HepG2 (cell line): ENCODE results near the gene GHRH. TPM values are rescaled to one million over a fixed set of nuclear protein-coding genes. Genes with fewer than 3 reads are reported as not detected.

Experiments
- AHDC1 ChIP-seq: sonication (generic); formaldehyde crosslinking; IDR thresholded peaks from 2 replicates; pipeline ENCODE4 v1.5.1; 2020; ENCODE audit warnings: mild to moderate bottlenecking, missing genetic modification reagents, borderline replicate concordance
- ARNT2 ChIP-seq: sonication (generic); formaldehyde crosslinking; IDR thresholded peaks from 2 replicates; pipeline ENCODE4 v1.8.0; 2022; ENCODE audit warnings: mild to moderate bottlenecking, low read depth, missing genetic modification reagents, moderate library complexity
- BRF2 ChIP-seq: sonication (generic); formaldehyde crosslinking; IDR thresholded peaks from 2 replicates; pipeline ENCODE4 v1.8.1; 2022; ENCODE audit warnings: mild to moderate bottlenecking, missing genetic modification reagents
- E2F1 ChIP-seq: sonication (generic); formaldehyde crosslinking; IDR thresholded peaks from 2 replicates; pipeline ENCODE4 v1.5.0; 2020; ENCODE audit warnings: missing genetic modification reagents
- GTF2F1 ChIP-seq: fragments of 150-350 bp; IDR thresholded peaks from 2 replicates; pipeline ENCODE4 v1.6.1; 2014; ENCODE audit warnings: low read length
- GTF3A ChIP-seq: sonication (generic); formaldehyde crosslinking; conservative IDR thresholded peaks from 2 replicates; pipeline ENCODE4 v1.4.0; 2020; ENCODE audit warnings: mild to moderate bottlenecking, missing genetic modification reagents
- HNRNPH1 ChIP-seq: fragments of 200-400 bp; formaldehyde crosslinking; optimal IDR thresholded peaks from 2 replicates; pipeline ENCODE3; 2017; ENCODE audit warnings: mild to moderate bottlenecking, low read depth, low read length
- PAX8 ChIP-seq: sonication (generic); formaldehyde crosslinking; IDR thresholded peaks from 2 replicates; pipeline ENCODE4 v1.8.0; 2022; ENCODE audit warnings: mild to moderate bottlenecking, missing genetic modification reagents, borderline replicate concordance
- RARA ChIP-seq: IDR thresholded peaks from 2 replicates; pipeline ENCODE4 v1.6.1; 2016; ENCODE audit warnings: missing genetic modification reagents, missing compliant biosample characterization
- TMF1 ChIP-seq: sonication (generic); formaldehyde crosslinking; IDR thresholded peaks from 2 replicates; pipeline ENCODE4 v1.8.1; 2022; ENCODE audit warnings: low read depth, missing genetic modification reagents
- ZBTB3 ChIP-seq: sonication (generic); formaldehyde crosslinking; IDR thresholded peaks from 2 replicates; pipeline ENCODE4 v1.4.0; 2020; ENCODE audit warnings: low read depth, mild to moderate bottlenecking, moderate library complexity, missing genetic modification reagents, borderline replicate concordance
- ZFY ChIP-seq: sonication (generic); formaldehyde crosslinking; IDR thresholded peaks from 2 replicates; pipeline ENCODE4 v1.4.0; 2020; ENCODE audit warnings: missing genetic modification reagents
- ZMAT5 ChIP-seq: sonication (generic); formaldehyde crosslinking; IDR thresholded peaks from 2 replicates; pipeline ENCODE4 v1.5.0; 2020; ENCODE audit warnings: mild to moderate bottlenecking, low read depth, missing genetic modification reagents, borderline replicate concordance
- ZNF362 ChIP-seq: sonication (generic); formaldehyde crosslinking; IDR thresholded peaks from 2 replicates; pipeline ENCODE4 v1.4.0; 2020; ENCODE audit warnings: missing genetic modification reagents, mild to moderate bottlenecking, borderline replicate concordance
- ZNF574 ChIP-seq: sonication (generic); formaldehyde crosslinking; IDR thresholded peaks from 2 replicates; pipeline ENCODE4 v1.4.0; 2020; ENCODE audit warnings: missing genetic modification reagents
- ZNF841 ChIP-seq: sonication (generic); formaldehyde crosslinking; IDR thresholded peaks from 2 replicates; pipeline ENCODE4 v1.8.1; 2023; ENCODE audit warnings: missing genetic modification reagents, borderline replicate concordance
- polyA plus RNA-seq, 8 experiments: library from polyadenylated mRNA; depleted of rRNA in 3 of 8; stranded (reverse) in 7 of 8; unstranded in 1 of 8; fragments of >200 nt; fragmentation: Illumina TruSeq in 4 of 8; extraction: Trizol in 4 of 8; gene quantifications; 2 replicates each; pipeline versions ENCODE4 v1.2.1 to v1.2.3, GENCODE V29; 2011 to 2016; ENCODE audit warnings: low read depth in 4 of 8, missing spikeins in 1 of 8, mixed read lengths in 1 of 8; ENCODE audit not compliant: insufficient read depth in 1 of 8
- total RNA-seq, 5 experiments: library from RNA; depleted of rRNA; stranded (reverse); fragments of >200 nt; fragmentation: Illumina TruSeq; extraction: Trizol; gene quantifications; 2 replicates each; pipeline ENCODE4 v1.2.3, GENCODE V29; 2016; ENCODE audit warnings: low read depth in 1 of 5

Gene GHRH
- total and polyA plus RNA-seq, 2 of the 13 experiments (the other 11 are each of a cell fraction or from before 2014, with no cell fraction given) = not detected

GRCh38 chr20:37276494-37277252 is 15.1 kb upstream of the GHRH start (continued):
- TF ChIP-seq ZFY (0 out of 2 replicates have a peak, but pooled peaks have one; percentile 8), ARNT2 (CRISPR knock-in tag) (no peak), GTF2F1 (0 out of 2 replicates have a peak, but pooled peaks have one; percentile 22), ZNF841 (CRISPR knock-in tag) (no peak), GTF3A (CRISPR knock-in tag) (no peak), AHDC1 (CRISPR knock-in tag) (no peak), E2F1 (CRISPR knock-in tag) (no peak), ZMAT5 (CRISPR knock-in tag) (no peak), RARA (CRISPR knock-in tag) (peak; percentile 68), ZNF574 (peak; percentile 39; the same call in 1 of the 2 replicates), HNRNPH1 (no peak), ZNF362 (peak; percentile 29; the same call in 1 of the 2 replicates), TMF1 (CRISPR knock-in tag) (no peak), PAX8 (CRISPR knock-in tag) (no peak), ZBTB3 (no peak), BRF2 (CRISPR knock-in tag) (no peak)
